HG03520 (cell line): ENCODE data around the gene TMEM245.

ENCODE experiments used
- ATAC-seq: cut with Tn5 transposase; IDR thresholded peaks from one replicate; pipeline ENCODE4 v1.9.1; 2021; ENCODE audit warnings: mild to moderate bottlenecking, moderate library complexity; ENCODE audit not compliant: unreplicated experiment

The TMEM245 gene

DNA sequence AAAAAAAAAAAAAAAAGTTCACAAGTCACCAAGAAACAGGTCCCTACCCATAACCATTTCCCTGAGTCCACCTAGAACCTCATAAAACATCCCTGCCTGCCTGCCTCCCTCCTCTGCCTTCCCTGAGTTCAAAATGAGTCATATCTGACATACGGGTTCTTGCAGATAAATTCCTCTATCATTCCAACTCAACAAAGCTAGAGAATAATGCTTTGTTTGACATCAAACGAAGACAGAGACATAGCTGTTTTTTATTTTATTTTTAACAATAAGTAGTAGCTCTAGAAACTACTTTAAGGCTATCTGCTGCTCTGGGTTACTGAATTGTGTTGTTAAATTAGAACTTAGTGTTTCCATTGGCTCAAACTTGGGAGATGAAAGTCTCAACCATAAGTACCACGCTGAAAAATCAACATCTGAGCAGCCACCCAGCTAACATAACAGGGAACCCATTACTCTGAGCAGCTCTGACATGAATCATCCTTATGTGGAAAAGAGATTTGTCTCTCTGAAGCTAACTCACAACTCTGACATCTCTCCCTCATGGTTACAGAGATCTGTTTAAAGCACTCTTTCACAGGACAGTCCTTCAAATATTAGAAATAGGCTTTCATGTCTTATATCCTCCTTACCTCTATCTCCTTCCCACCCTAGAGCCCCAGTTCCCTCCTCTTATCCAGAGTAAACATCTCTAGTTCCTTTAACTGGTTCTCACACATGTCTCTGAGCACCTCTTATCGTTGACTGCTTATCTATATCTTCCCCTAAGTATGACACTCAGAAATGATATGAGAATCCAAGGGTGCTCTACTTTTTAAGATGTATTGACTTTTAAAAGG lies 12.1 kb downstream of the TMEM245 start:
- no peak for ATAC-seq

GRCh38 chr9:109101810-109102209 lies 17.9 kb downstream of the TMEM245 start:
- peak; percentile 71 for ATAC-seq

- no peak for ATAC-seq
Observed at GRCh38 chr9:109101202-109101595, 18.5 kb downstream of the TMEM245 start.

GRCh38 chr9:109100543-109101201 lies 19.1 kb downstream of the TMEM245 start:
- no peak for ATAC-seq

DNA sequence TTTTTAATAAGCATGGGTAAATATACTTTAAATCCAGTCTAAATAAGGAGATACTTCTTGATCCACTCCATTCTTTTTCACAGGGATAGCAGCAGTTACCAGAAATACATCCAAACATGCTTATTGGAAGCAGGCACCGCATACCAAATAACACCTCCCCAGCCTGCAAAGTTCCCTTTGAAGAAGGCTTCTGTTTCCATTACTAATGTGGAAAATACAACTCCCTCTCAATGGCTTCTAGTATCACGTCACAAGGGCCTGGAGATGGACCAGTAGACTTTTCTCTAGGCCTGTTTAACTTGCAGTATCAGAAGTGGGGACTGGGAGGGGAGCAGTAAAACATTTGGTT lies 20.8 kb downstream of the TMEM245 start:
- no peak for ATAC-seq

DNA sequence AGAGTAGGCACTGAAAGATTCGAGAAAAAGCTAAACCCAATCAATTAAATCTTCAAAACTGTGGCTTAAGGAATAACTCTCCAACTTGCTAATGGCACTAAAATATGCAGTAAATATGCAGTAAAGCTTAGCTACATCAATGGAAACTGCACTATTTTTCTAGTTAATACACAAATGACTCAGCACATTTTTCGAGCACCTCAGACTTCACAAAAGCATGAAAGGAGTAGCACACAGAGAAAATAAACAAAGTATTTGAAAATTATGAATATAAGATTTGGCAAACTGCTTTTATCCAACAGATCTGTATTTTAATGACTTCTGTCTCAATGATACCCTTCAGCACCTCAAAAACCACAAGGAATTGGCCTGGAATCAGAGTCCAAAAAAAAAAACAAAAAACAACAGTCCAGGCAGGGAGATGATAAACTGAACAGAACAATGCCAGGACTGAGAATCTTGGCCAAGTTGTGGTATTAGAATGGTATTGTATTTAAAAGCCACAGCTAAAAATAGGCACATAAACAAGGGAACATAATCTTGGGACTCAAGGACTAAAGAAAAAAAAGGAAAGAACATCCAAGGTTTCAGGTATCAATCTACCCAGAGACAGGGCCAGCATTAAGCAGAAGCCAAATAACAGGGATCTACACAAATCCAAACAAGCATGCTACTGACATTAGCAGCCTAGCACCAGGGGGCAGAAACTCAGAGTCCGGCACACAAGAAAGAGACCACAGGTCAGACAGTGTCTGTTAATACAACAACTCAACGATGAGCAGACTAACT lies 21.4 kb downstream of the TMEM245 start:
- no peak for ATAC-seq

DNA sequence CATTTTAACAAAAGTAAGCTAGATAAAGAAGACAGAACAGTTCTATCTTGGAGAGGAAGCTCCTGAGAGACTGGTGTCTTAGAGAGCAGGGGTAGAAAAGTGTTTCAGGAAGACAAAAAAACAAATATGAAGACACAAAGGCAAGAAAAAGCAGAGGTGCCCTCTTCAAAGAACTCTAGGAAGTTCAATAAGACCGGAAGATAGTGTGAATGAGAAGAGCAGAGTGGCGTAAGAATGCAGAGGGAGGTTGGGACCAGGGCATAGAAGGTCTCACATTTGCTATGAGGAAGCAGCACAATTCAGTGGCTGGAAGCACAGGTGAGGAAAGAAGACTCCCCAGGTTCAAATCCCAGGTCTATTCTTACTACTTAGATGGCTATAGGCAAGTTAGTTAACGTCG lies 22.6 kb downstream of the TMEM245 start:
- no peak for ATAC-seq

DNA sequence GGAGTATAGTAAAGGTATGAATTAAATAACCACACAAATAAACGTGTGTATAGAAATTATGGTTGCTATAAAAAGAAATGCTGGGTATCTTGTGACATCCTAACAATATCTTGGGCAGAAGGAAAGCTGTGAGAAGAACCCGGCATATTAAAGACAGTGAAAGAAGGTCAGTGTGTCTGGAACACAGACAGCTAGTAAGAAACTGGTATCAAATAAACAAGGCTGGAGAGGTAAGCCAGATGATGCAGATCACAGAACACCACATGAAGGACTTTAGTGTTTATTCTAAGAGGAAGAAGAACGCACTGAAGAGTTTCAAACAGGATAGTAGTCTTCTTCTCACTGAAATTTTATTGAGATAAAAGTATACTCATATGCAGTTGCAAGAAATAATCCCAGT lies 24.4 kb downstream of the TMEM245 start:
- ATAC-seq, result no peak

GRCh38 chr9:109094268-109094667 lies 25.5 kb downstream of the TMEM245 start:
- ATAC-seq, result no peak

DNA sequence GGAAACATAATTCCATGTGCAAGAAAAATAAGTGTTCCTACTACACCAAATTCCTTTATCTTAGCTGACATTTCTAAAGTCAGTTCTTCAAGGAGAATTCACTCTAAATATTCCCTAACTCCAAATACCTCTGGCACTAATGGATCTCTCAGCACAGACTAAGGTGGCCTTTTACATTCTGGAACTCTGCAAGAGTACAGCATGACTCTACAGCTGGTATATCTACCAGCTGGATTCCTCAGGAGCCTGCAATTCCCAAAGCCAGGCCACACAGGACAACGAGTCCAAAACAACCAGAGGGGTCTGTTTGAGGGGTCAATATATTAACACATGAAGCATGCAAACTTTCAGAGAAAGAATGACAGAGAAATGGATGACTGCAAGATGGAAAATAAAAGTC lies 27.2 kb downstream of the TMEM245 start:
- ATAC-seq, result no peak

- ATAC-seq, result no peak
Observed at GRCh38 chr9:109092051-109092580, 27.6 kb downstream of the TMEM245 start.

- ATAC-seq, result no peak
Observed at GRCh38 chr9:109088221-109088620, 31.5 kb downstream of the TMEM245 start.

DNA sequence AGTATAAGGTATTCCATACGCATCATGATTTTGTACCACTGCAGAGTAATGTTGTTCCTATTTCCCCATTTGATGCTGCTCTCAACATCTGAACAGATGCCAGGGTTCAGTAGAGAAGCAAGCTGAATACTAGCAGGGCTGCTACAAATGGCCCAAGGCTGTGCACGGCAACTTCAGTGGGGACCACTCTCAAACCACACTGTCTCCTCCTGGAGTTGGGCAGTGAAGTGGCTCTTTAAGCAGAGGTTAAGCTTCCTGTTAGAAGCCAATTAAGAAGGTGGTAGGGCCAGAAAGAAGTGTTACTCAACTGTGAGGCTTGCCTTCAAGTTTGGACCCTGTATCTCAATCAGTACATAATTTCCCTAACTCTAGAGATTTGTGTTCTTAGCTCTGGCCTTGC lies 32.0 kb downstream of the TMEM245 start:
- no peak for ATAC-seq

DNA sequence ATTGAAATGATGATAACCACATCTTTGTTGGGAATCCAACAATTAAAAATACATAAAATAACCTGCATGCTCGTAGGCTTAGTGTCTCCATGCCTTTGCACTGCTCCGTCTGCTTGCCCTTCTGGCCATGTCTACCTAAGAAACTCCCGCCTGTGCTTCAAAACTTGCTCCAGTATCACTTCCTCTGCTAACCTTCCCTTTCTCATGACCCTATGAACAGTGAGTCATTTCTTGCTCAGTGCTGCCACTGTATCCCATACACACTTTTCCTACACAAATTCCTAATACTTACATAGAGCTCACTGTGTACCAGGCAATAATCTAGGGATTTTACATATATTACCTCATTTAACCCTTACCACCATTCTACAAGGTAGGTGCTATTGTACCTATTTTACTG lies 33.5 kb downstream of the TMEM245 start:
- ATAC-seq, result peak; percentile 48

- no peak for ATAC-seq
Observed at GRCh38 chr9:109085510-109085909, 34.2 kb downstream of the TMEM245 start.

DNA sequence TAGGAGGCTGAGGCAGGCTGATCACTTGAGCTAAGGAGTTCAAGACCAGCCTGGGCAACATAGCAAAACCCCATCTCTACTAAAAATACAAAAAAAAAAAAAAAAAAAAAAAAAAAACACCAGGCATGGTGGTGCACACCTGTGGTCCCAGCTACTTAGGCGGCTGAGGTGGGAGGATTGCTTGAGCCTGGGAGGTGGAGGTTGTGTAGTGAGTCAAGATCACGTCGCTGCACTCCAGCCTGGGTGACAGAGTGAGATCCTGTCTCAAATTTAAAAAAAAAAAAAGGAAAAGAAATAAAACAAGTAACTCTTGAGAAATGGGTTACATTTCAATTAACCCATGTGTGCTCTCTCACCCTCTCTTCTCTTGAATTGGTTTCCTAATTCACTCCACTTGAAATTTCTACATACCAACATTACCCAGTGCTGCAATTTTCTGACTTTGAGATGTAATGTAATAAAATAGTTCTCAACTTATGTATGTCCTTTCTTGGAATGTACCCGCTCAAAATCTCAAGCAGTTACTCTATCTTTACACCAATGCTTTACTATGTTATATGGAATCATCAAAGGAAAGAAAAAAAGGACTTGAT lies 35.8 kb downstream of the TMEM245 start:
- ATAC-seq, result no peak

DNA sequence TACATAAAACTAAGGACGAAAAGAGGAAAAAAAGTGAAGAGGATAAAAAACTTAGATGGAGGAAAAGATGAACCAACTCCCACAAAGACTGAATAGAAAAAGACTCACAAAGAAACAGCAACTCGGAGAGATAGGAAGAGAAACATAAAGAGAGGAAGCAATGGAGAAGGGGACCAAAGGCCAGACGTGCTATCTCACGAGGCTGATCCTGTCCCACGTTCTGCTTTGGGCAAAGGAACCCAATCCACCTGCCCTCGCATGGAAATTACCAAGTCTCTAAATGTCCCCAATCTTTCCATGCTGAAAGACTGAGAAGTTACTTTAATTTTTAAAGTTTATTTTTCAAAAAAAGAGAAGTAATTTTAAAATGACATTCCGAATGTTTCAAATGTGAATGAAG lies 36.6 kb downstream of the TMEM245 start:
- no peak for ATAC-seq

DNA sequence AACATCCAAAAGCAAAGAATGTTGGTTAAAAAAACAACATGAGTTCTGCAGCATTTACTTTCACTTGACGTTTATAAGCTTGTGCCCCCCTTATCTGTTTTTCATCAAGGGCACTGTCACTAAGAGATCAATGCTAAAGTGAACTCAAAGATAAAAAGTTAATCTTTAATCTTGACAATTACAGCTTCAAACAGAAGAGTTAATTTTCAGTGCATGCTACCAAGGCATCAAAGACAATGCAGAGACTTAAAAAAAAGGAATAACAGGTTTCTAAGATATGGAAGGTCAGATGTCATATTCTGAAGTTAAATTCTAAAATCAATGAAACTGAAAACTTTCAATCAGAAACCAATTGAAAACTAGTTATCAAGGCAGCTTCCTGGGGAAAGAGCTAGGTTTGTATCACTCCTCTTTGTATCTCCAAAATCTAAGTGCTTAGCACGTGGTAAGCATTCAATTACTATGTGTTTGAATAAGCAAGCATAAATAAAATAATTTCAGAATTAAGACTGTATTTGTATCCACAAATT lies 37.6 kb downstream of the TMEM245 start:
- no peak for ATAC-seq

DNA sequence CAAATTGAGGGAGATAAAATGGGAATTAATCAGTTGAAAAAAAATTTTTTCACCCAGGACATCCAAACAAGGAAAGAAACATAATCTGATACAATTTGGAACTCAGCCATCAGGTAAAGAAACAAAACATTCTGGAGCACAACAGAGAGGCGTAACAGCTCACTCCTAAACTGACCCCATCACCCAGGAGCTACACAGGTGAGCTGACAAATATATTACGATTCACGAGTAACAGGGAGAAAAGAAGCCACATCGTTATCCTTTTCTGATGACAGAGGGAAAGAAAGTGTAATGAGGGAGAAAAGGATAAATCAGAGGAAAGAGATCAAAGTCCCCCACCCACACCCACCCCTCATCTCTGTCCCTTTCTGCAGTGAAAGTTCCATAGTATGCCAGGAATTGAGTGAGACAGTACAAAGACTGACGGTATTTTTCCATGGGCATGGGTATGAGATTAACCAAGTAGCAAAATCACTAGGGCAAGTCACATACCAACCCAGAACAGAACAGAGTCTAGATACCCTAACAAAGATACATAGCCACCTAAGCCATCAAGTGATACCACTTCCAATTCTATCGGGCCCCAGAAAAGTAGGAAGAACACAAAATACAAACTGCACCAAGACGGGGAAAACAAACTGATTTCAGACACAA lies 45.4 kb downstream of the TMEM245 start:
- ATAC-seq, result no peak

- no peak for ATAC-seq
Observed at GRCh38 chr9:109072821-109073435, 46.8 kb downstream of the TMEM245 start.
